GM19455 (cell line): Measurements from ENCODE around the gene LMO7.

Source experiments
- ATAC-seq: cut with Tn5 transposase; IDR thresholded peaks from one replicate; pipeline ENCODE4 v1.9.1; 2021; ENCODE audit not compliant: unreplicated experiment

The LMO7 gene

GRCh38 chr13:75635828-75636435 lies at the start of gene LMO7:
Gene LMO7, plus strand, starts transcription at chr13:75636330. Its CDS starts 328 bp downstream, at chr13:75636658.
- ATAC-seq, result peak; percentile 63

DNA sequence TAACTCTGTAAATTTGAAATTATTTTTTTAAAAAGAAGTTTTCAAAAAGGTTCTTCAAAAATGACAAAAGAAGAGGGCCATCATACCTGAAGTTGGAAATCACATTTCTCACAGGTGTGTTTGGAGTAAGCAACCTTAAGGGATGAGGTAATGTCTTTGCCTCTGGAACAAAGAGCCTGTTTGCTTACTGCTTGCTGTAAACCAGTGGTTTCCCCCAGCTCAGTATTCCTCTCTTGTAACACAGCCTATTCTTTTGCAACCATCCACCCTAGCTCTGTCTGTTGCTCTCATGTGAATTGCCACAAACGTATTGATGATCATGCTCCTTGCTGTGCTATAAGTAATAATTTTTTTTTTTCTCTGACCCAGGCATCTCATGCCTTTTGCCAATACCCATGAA lies 48.5 kb upstream of the LMO7 start:
- no peak for ATAC-seq

DNA sequence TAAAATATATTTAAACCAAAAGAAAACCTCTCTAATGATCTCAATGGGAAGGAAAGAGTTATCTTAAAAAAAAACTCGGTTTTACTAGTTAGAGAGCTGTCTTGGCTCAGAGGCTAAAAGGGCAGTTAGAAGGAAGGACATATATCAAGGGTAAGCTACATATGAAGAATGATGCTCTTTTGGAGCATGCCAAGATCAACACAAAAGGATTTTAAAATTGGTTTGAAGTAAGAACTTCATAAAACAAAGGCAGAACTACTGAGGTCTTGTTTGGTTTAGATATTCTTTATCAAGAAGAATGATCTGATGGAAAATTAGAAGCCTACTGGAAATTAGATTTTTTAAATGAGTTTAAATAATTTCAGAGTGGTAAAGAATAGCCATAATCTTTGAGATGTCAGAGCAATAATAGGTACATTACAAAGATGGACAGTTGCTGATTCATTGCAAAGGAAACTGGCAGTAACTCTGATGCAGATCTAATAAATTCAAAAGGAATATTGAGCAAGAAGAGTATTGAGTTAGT lies 39.4 kb upstream of the LMO7 start:
- ATAC-seq, result no peak

DNA sequence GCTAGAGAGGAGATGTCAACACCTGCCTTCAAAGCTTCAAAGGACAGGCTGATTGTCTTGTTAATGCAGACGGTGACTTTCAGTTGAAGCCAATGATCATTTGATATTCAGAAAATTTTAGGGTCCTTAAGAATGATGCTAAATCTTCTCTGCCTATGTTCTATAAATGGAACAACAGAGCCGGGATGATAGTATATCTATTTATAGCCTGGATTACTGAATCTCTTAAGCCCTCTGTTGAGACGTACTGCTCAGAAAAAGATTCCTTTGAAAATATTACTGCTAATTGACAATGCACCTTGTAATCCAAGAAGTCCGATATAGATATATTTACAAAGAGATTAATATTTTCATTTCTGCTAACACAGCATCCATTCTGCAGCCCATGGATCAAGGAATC lies 35.8 kb upstream of the LMO7 start:
- no peak for ATAC-seq

DNA sequence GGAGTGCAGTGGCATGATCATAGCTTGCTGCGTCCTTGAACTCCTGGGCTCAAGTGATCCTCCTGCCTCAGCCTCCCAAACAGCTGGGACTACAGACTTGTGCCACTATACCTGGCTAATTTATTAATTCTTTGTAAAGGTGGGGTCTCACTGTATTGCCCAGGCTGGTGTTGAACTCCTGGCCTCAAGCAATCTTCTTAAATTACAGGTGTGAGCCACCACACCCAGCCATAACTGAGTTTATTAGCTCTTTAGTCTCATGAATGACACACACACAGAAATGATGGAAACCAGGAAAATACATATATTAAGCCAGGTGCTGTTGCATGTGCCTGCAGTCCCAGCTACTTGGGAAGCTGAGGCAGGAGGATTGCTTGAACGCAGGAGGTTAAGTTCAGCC lies 33.1 kb upstream of the LMO7 start:
- ATAC-seq, result no peak

DNA sequence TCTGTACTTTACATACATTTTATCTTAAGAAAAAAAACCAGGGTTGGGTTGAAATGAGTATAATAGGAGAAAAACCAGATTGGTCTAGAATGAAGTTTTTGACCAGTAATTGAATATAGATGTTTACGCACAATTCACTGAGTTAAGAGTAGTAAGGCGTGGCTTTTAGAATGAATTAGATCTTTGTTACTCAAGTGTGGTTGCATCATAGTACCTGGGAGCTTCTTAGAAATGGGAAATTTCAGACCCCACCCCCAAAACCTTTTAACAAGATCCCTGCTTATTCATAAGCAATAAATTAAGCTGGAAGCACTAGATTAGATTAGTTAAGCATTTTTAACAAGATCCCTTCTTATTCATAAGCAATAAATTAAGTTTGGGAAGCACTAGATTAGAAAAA lies 28.7 kb upstream of the LMO7 start:
- no peak for ATAC-seq

GRCh38 chr13:75610466-75610865 lies 25.7 kb upstream of the LMO7 start:
- no peak for ATAC-seq

DNA sequence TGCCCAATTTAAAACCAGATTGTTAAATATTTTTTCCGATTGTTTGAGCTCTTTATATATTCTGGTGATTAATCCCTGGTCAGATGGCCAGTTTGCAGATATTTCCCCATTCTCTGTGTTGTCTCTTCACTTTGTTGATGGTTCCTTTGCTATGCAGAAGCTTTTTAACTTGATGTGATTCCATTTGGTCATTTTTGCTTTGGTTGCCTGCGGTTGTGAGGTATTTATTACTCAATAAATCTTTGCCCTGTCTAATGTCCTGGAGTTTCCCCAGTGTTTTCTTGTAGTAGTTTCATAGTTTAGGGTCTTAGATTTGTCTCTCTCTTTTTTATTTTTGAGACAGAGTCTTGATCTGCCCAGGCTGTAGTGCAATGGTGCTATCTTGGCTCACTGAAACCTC lies 23.8 kb upstream of the LMO7 start:
- no peak for ATAC-seq

DNA sequence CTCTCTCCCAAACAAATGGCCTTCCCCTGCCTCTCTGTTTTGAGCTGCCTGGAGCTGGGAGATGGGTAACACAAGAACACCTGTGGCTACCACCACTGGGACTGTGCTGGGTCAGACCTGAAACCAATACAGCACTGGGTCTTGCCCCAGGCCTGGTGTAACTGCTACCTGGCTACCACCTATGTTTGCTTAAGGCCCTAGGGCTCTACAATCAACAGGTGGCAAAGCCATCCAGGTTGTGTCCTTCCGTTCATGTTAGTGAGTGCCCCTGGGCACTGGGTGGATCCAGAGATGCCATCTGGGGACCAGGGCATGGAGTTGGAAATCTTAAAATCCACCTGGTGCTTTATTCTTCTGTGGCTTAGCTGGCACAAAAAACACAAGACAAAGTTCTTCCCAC lies 18.9 kb upstream of the LMO7 start:
- no peak for ATAC-seq

DNA sequence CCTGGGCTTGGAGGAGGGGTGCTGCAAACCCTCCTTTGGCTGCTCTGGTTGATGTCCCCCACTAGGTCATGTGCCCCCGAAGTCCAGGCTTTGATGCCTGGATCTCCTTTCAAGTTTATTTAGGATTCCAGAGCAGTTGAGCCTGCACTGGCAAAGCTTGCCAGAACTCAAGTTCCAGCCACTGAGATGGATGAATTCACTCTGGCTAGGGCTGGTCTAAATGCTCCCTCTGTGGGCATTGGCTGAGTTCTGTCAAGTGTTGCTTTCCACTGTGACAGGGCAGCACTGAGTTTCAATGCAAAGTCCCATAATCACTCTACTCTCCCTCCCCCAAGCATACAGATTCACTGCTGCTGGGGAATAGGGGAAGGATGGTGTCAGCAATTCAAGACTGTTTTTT lies 17.8 kb upstream of the LMO7 start:
- no peak for ATAC-seq

DNA sequence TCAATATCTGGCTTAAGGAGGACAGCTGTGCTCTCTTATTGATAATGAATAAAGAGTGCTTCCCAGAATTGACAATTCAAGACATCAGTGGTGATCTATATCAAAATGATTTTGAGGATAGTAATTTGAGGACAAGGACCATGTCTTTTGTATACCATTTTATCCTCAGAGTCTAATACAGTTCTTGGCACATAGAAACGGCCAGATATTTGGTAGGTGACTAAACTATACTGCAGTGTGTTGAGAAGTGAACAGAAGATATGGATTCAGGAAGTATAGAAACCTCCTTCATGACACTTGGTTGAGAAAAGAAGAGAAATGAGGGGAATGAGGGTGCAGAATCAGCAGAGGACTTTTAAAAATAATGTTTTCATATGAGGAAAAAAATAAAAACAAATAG lies 16.1 kb upstream of the LMO7 start:
- ATAC-seq, result no peak

GRCh38 chr13:75621147-75621546 lies 15.0 kb upstream of the LMO7 start:
- no peak for ATAC-seq

DNA sequence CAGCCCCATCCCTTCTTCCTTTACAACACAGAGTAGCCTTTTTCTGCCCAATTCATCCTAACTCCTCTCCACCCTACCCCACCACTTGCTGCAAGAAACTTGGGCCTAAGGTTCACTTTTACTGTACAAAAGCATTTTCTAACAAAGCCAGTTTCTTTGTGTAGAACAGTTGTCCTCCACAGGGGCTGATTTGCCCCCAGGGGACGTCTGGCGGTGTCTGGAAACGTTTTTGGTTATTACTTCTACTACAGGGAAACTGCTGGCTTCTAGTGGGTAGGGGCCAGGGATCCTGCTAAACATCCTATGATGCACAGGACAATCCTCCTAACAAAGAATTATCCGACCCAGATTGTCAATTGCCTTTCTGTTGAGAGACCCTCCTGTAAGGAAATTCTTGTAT lies 7.3 kb upstream of the LMO7 start:
- no peak for ATAC-seq

DNA sequence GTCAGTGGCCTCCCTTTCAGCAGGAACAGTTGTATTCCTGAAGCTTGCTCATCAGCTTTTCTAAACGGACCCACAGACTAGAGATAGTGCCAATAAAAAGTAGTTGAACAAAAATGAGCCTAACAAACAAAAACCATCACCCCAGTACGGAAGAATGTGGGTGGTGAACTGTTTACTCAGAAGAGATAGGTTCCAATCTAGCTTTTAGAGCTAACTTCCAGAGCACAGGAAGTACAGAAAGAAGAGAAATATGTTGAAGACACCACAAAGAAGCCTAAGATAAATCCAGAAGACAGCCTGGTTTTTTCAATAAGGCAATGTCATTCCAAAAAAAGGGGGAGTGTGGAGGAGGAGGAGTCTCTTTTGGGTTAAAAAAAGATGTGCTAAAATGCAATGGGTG lies 2.8 kb upstream of the LMO7 start:
- no peak for ATAC-seq

- ATAC-seq, result peak; percentile 0
These were observed 866 bp upstream of the LMO7 start for GRCh38 chr13:75635101-75635827.

GRCh38 chr13:75636436-75637180 lies 478 bp downstream of the LMO7 start:
- peak; percentile 56 for ATAC-seq

DNA sequence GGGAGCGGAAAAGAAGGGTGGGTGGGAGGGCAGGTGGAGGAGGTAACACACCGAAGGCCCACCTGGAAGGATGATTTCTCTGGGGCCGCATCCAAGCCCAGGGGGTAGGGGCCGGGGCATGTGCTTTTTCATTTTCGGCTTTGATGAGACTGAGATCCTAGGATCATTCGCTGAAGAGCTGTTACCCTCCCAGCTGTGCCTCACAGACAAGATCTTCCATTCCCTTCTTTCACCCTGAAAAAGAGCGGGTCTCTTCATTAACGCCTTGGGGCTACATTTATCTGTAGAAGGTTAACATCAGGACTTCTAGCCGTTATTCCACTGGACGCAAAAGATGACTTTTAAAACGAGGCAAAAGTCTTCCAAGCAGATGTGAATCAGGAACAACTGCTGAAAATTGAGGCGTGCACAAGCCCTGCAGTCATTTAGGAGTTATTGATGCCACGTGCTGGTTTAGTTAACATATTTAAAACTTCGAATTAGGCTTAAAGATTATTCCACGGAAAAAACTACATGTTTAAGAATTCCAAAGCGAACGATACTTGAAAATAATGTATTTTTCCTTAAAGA lies 1.1 kb downstream of the LMO7 start:
- no peak for ATAC-seq

DNA sequence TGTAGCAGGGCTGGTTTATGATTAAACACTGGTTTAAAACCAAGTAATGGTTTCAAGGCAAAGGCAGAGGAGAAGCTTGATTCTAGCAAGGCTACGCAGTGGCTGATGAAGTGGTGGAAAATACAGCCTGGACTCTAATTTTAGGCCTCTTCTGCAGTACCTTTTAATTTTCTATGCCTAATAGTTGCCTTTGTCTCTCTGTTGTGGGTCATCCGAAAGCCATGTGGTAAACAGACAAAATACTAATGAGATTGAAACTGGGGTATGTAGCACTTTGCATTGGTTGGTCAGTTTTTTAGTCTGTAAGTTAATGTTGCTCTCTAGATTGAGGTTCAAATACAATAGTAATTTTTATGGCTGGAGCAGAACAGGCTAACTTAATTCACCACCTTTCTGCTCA lies 3.3 kb downstream of the LMO7 start:
- ATAC-seq, result no peak

- ATAC-seq, result no peak
These were observed 4.9 kb downstream of the LMO7 start for GRCh38 chr13:75641026-75641425.

GRCh38 chr13:75643182-75643581 lies 7.1 kb downstream of the LMO7 start:
- no peak for ATAC-seq

DNA sequence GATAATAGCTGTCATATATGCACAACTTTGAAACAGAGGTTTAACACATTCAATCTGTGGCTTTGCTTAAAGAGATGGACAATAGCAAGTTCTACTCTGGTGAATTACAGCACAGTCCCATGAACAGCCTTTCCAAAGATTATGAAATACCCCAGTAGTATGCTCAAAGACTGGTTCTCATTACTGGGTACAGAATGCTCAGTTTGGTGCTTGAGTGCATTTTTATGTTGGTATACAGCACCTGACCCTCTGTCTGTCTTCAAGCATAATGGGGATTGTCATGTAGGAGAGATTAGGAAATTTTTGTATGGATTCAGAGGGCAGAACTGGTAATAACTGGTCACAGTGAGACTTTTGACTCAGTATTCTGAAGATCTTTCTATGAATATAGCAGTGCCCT lies 7.6 kb downstream of the LMO7 start:
- no peak for ATAC-seq

DNA sequence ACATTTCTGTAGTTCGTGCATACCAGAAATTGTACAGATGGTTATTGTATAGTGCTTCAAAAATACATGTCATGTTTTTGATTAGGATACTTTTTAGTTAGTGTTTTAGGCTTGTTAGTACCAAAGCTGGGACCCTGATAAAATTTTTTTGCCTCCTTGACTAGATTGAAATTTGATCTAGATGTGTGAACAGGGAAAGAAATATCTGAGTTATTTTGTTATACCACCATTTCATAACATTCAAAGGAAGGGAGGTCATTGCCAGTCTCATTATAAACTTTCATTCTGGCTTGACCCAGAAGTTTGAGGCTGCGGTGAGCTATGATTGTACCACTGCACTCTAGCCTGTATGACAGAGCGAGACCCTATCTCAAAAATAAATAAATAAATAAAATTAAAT lies 9.0 kb downstream of the LMO7 start:
- ATAC-seq, result no peak
